OCI-LY7 (cell line): ENCODE measurements around the gene DNM2.

Source experiments
- EZH2phosphoT487 ChIP-seq: fragments of 200-600 bp; sonication (generic); IDR thresholded peaks from 2 replicates; pipeline ENCODE4 v1.6.1; 2018; ENCODE audit warnings: low read depth, borderline replicate concordance, mild to moderate bottlenecking, mixed run types, antibody characterized with exemption, low read length, moderate library complexity, mixed read lengths
- TF ChIP-seq, protein P1 (sequence below): fragments of 200-600 bp; sonication (generic); conservative IDR thresholded peaks from 2 replicates; pipeline ENCODE4 v1.5.1; 2014; ENCODE audit warnings: mild to moderate bottlenecking, antibody characterized with exemption, low read length, moderate library complexity, mixed read lengths

GRCh38 chr19:10756791-10757190 is 38.9 kb downstream of the DNM2 start:
- TF ChIP-seq, protein P1, sequence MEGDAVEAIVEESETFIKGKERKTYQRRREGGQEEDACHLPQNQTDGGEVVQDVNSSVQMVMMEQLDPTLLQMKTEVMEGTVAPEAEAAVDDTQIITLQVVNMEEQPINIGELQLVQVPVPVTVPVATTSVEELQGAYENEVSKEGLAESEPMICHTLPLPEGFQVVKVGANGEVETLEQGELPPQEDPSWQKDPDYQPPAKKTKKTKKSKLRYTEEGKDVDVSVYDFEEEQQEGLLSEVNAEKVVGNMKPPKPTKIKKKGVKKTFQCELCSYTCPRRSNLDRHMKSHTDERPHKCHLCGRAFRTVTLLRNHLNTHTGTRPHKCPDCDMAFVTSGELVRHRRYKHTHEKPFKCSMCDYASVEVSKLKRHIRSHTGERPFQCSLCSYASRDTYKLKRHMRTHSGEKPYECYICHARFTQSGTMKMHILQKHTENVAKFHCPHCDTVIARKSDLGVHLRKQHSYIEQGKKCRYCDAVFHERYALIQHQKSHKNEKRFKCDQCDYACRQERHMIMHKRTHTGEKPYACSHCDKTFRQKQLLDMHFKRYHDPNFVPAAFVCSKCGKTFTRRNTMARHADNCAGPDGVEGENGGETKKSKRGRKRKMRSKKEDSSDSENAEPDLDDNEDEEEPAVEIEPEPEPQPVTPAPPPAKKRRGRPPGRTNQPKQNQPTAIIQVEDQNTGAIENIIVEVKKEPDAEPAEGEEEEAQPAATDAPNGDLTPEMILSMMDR = no peak
- TF ChIP-seq EZH2phosphoT487 = no peak
